Measurements from ENCODE around the gene TRIM69.
"Not testable (repeated sequence)": the region's sequence is repeated elsewhere in the genome, so short reads cannot be mapped to it uniquely, and the experiment has no call there.

The TRIM69 gene

GRCh38 chr15:44739222-44739847, 3.0 kb downstream of the TRIM69 start:
- DNase-seq (ENCODE audit: low read depth), result not testable (repeated sequence)

- not testable (repeated sequence) for DNase-seq (ENCODE audit: low read depth)
Observed at GRCh38 chr15:44743454-44743853, 7.1 kb downstream of the TRIM69 start.

GRCh38 chr15:44753345-44753744, 17.0 kb downstream of the TRIM69 start:
- DNase-seq (ENCODE audit: low read depth), result no peak

DNA sequence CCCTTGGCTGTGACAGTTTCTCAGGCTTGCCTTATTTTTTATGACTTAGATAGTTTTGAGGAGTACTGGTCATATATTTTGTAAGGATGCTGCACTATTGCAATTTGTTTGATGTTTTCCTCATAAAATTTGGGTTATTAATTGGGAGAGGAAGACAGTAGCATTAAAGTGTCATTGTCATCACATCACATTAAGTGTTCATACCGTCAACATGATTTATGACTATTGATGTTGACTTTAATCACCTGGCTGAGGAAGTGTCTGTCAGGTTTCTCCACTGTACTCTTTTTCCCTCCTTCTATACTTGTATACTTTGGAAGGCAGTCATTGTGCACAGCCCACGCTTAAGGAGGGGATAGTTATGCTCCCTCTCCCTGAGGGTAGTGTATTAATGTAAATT, 26.9 kb downstream of the TRIM69 start:
- DNase-seq (ENCODE audit: low read depth), result no peak

- DNase-seq (ENCODE audit: low read depth), result no peak
Observed at GRCh38 chr15:44763848-44764247, 27.5 kb downstream of the TRIM69 start.

DNA sequence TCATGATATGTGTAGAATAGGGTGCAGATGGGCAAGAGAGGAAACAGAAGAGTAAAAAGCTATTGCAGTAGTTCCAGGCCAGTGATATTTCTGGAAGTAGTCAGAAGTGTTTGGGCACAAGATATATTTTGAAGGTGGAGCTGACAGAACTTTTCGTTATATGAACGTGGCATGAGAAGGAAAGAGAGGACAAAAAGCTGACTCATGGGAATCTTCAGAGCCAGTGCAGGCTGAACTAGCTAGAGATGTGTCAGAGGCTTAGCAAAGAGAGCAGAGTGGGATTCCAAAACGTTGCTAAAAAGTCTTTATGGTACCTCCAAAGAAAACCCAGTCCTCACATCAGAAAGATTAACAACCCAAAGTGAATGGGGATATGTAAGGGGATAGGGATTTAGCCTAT, 28.7 kb downstream of the TRIM69 start:
- DNase-seq (ENCODE audit: low read depth), result no peak

GRCh38 chr15:44769521-44769920, 33.2 kb downstream of the TRIM69 start:
- no peak for DNase-seq (ENCODE audit: low read depth)

DNA sequence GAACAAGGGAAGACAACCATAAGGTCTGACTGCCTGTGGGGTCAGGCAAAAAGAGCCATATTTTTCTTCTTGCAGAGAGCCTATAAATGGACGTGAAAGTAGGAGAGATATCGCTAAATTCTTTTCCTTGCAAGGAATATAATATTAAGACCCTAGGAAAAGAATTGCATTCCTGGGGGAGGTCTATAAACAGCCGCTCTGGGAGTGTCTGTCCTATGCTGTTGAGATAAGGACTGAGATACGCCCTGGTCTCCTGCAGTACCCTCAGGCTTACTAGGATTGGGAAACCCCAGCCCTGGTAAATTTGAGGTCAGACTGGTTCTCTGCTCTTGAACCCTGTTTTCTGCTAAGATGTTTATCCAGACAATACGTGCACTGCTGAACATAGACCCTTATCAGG, 34.4 kb downstream of the TRIM69 start:
- not testable (repeated sequence) for DNase-seq (ENCODE audit: low read depth)

DNA sequence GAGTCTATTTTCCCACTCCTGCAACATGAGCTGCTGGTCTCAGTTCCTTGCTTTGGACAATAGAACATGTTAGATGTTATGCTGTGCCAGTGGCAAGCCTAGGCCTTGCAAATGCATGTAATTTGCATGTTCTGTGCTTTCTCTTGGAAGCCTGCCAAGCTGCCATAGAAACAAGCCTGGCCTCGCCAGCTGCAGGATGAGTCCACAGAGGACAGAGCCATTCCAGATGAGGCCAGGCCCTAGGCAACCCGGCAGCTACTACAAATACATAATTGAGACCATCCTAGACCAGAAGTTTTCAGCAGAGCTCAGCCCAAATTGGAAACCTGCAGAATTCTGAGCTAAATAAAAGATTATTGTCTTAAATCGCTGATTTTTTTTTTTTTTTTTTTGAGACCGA, 39.6 kb downstream of the TRIM69 start:
- DNase-seq (ENCODE audit: low read depth), result no peak

DNA sequence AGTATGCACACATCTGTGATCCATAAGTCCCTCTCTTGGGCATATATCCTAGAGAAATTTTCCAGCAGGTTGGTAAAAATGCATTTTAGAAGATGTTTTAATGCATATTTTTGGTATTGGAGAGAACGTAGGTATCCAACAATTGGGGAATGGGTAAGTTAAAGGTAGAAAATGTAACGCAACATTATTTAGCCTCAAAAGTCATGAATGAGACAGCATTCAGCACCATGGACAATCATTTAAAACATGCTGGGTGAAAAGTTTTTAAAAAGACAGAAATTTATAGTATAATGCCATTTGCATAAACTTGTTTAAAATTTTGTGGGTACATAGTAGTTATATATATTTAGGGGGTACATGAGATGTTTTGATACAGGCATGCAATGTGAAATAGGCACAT, 43.4 kb downstream of the TRIM69 start:
- no peak for DNase-seq (ENCODE audit: low read depth)

DNA sequence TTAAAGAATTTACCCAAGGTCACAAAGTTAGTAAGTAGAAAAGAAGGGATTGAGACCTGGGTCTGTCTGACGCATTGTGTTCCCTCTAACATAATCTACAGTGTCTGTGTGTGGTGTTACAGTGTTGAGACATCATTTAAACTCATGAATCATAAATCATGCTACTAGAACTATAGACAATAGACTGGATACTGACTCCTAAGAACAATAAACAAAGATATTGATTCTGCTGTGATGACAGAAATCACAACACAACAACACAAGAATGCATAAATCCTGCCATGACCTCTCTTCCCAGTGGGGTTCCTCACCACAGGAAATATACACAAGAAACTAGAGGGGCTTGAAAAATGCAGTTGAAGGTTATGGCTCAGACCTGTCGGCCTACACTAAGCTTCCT, 44.3 kb downstream of the TRIM69 start:
- DNase-seq (ENCODE audit: low read depth), result no peak

DNA sequence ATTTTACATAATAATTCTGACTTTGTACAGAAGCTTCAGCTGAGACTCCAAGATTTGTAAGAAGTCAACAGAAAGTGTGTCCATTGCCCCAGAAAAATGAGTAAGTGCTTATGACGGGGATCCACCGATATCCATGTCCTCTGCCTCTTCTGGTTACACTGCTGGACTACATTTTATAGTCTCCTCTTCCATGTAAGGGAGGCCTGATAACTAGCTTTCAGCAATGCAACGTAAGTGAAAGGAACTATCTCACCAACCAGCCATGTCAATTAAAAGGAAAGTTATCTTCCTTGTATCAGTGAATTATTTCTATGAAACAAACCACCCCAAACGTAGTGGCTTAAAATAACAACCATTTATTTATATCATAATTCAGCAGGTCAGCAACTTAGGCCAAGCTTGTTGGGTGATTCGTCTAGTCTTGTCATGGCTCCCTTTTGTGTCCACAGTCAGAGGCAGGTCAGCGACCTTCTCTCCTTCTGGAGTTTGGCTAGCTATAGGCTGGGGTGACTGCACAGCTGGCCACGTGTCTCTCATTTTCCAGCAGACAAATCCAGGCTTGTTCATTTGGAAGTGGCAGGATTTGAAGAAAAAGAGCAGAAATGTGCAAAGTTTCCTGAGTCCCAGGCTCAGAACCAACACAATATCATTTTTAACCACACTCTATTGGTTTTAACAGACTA, 44.9 kb downstream of the TRIM69 start:
- DNase-seq (ENCODE audit: low read depth), result no peak

GRCh38 chr15:44782516-44782915, 46.2 kb downstream of the TRIM69 start:
- no peak for DNase-seq (ENCODE audit: low read depth)

GRCh38 chr15:44784918-44785274, 48.6 kb downstream of the TRIM69 start:
- not testable (repeated sequence) for DNase-seq (ENCODE audit: low read depth)

DNA sequence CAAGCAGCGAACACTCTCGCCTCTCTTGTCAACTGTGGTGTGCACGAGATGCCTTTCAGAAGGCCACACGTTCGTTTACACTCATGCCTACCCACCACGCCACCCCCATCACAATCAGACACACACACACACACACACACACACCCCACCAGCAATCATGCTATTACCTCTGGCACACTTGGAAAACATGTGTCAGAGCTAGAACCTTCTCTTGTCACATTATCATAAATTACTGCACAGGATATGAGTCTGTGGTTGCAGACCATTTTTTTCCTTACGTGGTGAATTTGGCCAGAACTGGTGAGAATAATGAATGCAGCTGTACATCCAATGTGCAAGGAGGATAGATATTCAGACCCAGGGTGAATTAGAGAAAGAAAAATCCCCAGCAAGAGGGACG, 52.4 kb downstream of the TRIM69 start:
- DNase-seq (ENCODE audit: low read depth), result no peak

DNA sequence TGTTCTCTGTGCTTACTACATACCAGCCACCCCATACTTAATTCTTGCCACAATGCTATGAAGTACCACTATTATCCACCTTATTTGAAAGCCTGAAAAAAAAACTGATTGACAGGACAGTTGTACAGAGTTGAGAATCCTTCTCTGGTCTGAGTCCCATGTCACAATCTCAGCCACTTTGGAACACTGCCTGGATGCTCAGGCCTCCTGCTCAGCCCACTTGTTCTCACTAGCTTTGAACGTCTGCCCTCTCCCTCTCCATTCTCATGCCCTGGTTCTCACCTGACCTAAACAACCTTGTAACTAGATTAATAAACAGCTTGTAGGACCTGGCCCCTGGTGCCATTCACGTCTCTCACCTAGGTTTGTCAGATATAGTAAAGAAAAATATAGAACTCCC, 53.9 kb downstream of the TRIM69 start:
- DNase-seq (ENCODE audit: low read depth), result no peak

DNA sequence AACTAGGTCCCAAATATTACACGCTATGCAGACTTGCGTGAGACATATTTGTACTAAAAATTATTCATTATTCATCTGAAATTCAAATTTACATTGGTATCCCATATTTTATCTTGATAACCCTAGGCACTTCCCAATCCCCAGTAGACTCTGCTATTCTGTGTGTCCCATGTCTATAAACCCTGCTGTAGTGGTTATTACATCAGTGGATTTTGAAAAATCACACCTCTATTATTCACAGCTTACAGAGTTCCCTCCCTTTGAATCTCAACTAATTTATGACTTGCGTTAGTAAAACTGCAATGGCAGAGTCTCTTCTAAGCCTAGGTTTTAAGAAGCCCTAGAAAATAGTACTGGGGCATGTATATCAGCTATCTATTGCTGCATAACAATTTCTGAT, 54.3 kb downstream of the TRIM69 start:
- no peak for DNase-seq (ENCODE audit: low read depth)

DNA sequence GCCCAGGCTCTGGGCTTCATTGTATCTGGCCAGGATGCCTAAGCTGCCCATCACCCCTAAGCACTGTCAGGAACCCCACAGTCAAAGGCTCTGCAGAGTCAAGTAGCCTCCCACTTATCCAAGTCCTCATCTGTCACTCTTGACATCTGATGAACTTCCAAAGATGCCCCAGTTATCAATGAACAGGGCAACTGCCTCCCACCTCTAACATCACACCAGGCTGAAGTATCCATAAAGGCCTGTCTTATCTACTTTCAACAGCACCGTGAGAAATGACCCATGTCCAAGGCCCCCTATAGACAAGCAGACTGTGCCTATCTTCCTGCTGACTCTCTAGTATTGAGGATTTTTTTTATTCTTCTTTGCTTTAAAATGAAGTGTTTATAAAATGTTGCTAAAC, 56.4 kb downstream of the TRIM69 start:
- no peak for DNase-seq (ENCODE audit: low read depth)

GRCh38 chr15:44794072-44794471, 57.7 kb downstream of the TRIM69 start:
- no peak for DNase-seq (ENCODE audit: low read depth)

GRCh38 chr15:44796508-44796907, 60.2 kb downstream of the TRIM69 start:
- no peak for DNase-seq (ENCODE audit: low read depth)

- no peak for DNase-seq (ENCODE audit: low read depth)
Observed at GRCh38 chr15:44798826-44799225, 62.5 kb downstream of the TRIM69 start.

GRCh38 chr15:44801364-44801763, 65.0 kb downstream of the TRIM69 start:
- DNase-seq (ENCODE audit: low read depth), result no peak

DNA sequence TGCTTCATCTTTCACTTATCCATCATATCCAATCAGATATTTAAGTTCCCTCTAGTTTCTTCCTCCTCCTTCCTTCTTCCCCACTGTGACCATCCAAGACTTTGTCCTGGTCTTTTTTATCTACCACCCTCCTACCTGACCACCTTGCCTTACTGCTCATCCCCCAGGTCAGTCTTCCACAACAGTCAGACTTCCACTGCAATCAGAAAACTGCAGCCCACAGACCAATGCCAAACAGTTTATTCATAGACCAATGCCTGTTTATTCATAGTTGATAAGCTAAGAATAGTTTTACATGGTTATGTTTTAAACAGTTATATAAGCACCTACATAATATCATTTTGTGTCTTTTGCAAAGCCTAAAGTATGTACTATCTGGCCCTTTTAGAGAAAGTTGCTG, 65.5 kb downstream of the TRIM69 start:
- DNase-seq (ENCODE audit: low read depth), result no peak

DNA sequence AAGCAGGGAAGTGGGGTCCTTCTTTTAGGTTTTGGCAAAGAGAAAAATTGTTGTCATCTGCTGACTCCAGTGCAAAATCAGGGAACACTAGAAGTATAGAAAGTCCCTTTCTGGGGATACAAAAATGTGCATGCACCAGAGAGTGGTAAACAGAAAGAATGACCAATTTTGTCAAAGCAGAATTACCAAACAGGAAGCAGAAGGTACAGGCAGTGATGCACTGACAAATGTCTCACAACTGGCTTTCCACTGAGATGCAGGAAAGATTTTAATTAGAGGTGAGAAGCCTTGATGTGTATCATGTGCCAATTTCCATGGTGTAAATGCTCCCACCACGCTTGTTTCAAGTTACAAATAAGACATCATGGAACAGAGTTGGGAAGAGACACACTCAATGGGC, 66.0 kb downstream of the TRIM69 start:
- no peak for DNase-seq (ENCODE audit: low read depth)
